IMR-90 (cell line): ENCODE measurements around the gene ADGRF5. TPM values are rescaled to one million over a fixed set of nuclear protein-coding genes. Genes with fewer than 3 reads are reported as not detected.

Source experiments
- ATAC-seq: fragments of 200-7000 bp; cut with Tn5 transposase; 2 replicates; pipeline ENCODE4 v1.9.1; 2020; ENCODE audit warnings: low read depth, mild to moderate bottlenecking, moderate library complexity
- BruUV-seq: library from RNA; stranded (reverse); fragments of 400-500 nt; replicated peaks from 2 replicates; lab custom pipeline; 2021; lab: Mats Ljungman, UMichigan
- CTCF ChIA-PET: fragments of 300-600 bp; formaldehyde crosslinking; extraction: SDS; loops from one replicate; lab custom pipeline; 2021; ENCODE audit warnings: antibody characterized with exemption; lab: Yijun Ruan, JAX
- POLR2A ChIA-PET: fragments of 300-600 bp; sonication (Branson Sonifier 250); formaldehyde crosslinking; loops from one replicate; lab custom pipeline; 2022; ENCODE audit warnings: antibody characterized with exemption; ENCODE audit not compliant: unreplicated experiment; lab: Charles Lee
- DNase-seq: peaks from one replicate; pipeline ENCODE4 v3.0.0; 2013
- H2AFZ ChIP-seq: replicated peaks from 2 replicates; pipeline ENCODE3; 2013; ENCODE audit warnings: low read length, mild to moderate bottlenecking; ENCODE audit not compliant: poor library complexity
- H2AK5ac ChIP-seq: 2 replicates; pipeline ENCODE4 v1.6.1; 2013; ENCODE audit warnings: low read depth, low read length, inconsistent platforms
- H2AK9ac ChIP-seq: replicated peaks from 2 replicates; pipeline ENCODE3; 2013; ENCODE audit warnings: mild to moderate bottlenecking, low read depth, low read length, moderate library complexity; ENCODE audit not compliant: poor library complexity
- H2BK120ac ChIP-seq: 2 replicates; pipeline ENCODE4 v1.6.1; 2013; ENCODE audit warnings: low read depth, low read length, inconsistent platforms
- H2BK15ac ChIP-seq: 3 replicates; pipeline ENCODE4 v1.6.1; 2013; ENCODE audit warnings: low read depth, low read length, inconsistent platforms
- H2BK20ac ChIP-seq: 2 replicates; pipeline ENCODE4 v1.6.1; 2013; ENCODE audit warnings: low read depth, mild to moderate bottlenecking, inconsistent platforms, low read length, moderate library complexity
- H2BK5ac ChIP-seq: 2 replicates; pipeline ENCODE4 v1.6.1; 2013; ENCODE audit warnings: mild to moderate bottlenecking, low read depth, low read length, inconsistent platforms; ENCODE audit not compliant: poor library complexity, severe bottlenecking
- H3K14ac ChIP-seq: replicated peaks from 2 replicates; pipeline ENCODE4 v1.6.1; 2013; ENCODE audit warnings: low read depth, low read length, inconsistent platforms
- H3K18ac ChIP-seq: 2 replicates; pipeline ENCODE4 v1.6.1; 2013; ENCODE audit warnings: low read depth, low read length, control low read depth
- H3K23ac ChIP-seq: 2 replicates; pipeline ENCODE4 v1.6.1; 2013; ENCODE audit warnings: low read depth, low read length, inconsistent platforms
- H3K27ac ChIP-seq: 2 replicates; pipeline ENCODE4 v1.5.1; 2013; ENCODE audit warnings: mild to moderate bottlenecking, control low read depth, low read length; ENCODE audit not compliant: insufficient read depth
- H3K27me3 ChIP-seq: 2 replicates; pipeline ENCODE4 v1.6.1; 2013; ENCODE audit warnings: low read length; ENCODE audit not compliant: control insufficient read depth, insufficient read depth
- H3K36me3 ChIP-seq: 2 replicates; pipeline ENCODE4 v1.6.1; 2013; ENCODE audit warnings: low read length, mixed read lengths; ENCODE audit not compliant: control insufficient read depth, insufficient read depth
- H3K4ac ChIP-seq: 2 replicates; pipeline ENCODE4 v1.6.1; 2013; ENCODE audit warnings: low read depth, low read length, inconsistent platforms
- H3K4me1 ChIP-seq: 2 replicates; pipeline ENCODE4 v1.6.1; 2013; ENCODE audit warnings: low read length, mixed read lengths; ENCODE audit not compliant: control insufficient read depth, insufficient read depth
- H3K4me2 ChIP-seq: 2 replicates; pipeline ENCODE4 v1.6.1; 2013; ENCODE audit warnings: low read depth, mild to moderate bottlenecking, control low read depth, low read length, moderate library complexity
- H3K4me3 ChIP-seq: 2 replicates; pipeline ENCODE4 v1.5.1; 2013; ENCODE audit warnings: low read depth, mild to moderate bottlenecking, control low read depth, low read length, moderate library complexity; ENCODE audit not compliant: insufficient read depth
- H3K56ac ChIP-seq: 2 replicates; pipeline ENCODE4 v1.6.1; 2013; ENCODE audit warnings: low read length, inconsistent platforms; ENCODE audit not compliant: insufficient read depth; ENCODE audit errors: extremely low read depth
- H3K79me1 ChIP-seq, 2 experiments: 2 replicates each; pipeline ENCODE4 v1.6.1; 2013; ENCODE audit warnings: low read length in 2 of 2, inconsistent platforms in 1 of 2, low read depth in 1 of 2
- H3K9ac ChIP-seq: 2 replicates; pipeline ENCODE4 v1.6.1; 2013; ENCODE audit warnings: low read depth, low read length, control low read depth
- H3K9me1 ChIP-seq: 2 replicates; pipeline ENCODE4 v1.6.1; 2013; ENCODE audit warnings: low read length, inconsistent platforms; ENCODE audit not compliant: insufficient read depth
- H3K9me3 ChIP-seq: 2 replicates; pipeline ENCODE4 v1.6.1; 2013; ENCODE audit warnings: low read length; ENCODE audit not compliant: control insufficient read depth, insufficient read depth
- H4K20me1 ChIP-seq: 2 replicates; pipeline ENCODE4 v1.6.1; 2013; ENCODE audit warnings: low read length, inconsistent platforms; ENCODE audit not compliant: insufficient read depth
- H4K5ac ChIP-seq: 2 replicates; pipeline ENCODE4 v1.6.1; 2013; ENCODE audit warnings: mild to moderate bottlenecking, low read depth, low read length, control low read depth
- H4K8ac ChIP-seq, 2 experiments: 2 replicates each; pipeline ENCODE4 v1.6.1; 2013; ENCODE audit warnings: low read depth in 2 of 2, low read length in 2 of 2, control low read depth in 1 of 2, inconsistent platforms in 1 of 2
- H4K91ac ChIP-seq: 2 replicates; pipeline ENCODE4 v1.6.1; 2013; ENCODE audit warnings: low read depth, low read length, inconsistent platforms; ENCODE audit not compliant: insufficient read depth
- BHLHE40 ChIP-seq: fragments of 150-350 bp; IDR thresholded peaks from 2 replicates; pipeline ENCODE4 v1.6.1; 2016; ENCODE audit warnings: mild to moderate bottlenecking, low read depth, low read length
- CEBPB ChIP-seq: IDR thresholded peaks from 2 replicates; pipeline ENCODE4 v1.6.1; 2012; ENCODE audit warnings: low read depth, low read length, improper control_type of control experiment
- MAFK ChIP-seq: IDR thresholded peaks from 2 replicates; pipeline ENCODE4 v1.6.1; 2012; ENCODE audit warnings: low read depth, low read length, improper control_type of control experiment
- NFE2L2 ChIP-seq: fragments of 150-350 bp; IDR thresholded peaks from 2 replicates; pipeline ENCODE4 v1.6.1; 2016; ENCODE audit warnings: low read depth, mild to moderate bottlenecking, low read length
- RAD21 ChIP-seq: IDR thresholded peaks from 2 replicates; pipeline ENCODE4 v1.6.1; 2012; ENCODE audit warnings: low read length, improper control_type of control experiment
- RFX5 ChIP-seq: IDR thresholded peaks from 2 replicates; pipeline ENCODE4 v1.8.0; 2012; ENCODE audit warnings: low read depth, mild to moderate bottlenecking, low read length, moderate library complexity
- SMC3 ChIP-seq: fragments of 150-350 bp; IDR thresholded peaks from 2 replicates; pipeline ENCODE4 v1.6.1; 2016; ENCODE audit warnings: low read depth, mild to moderate bottlenecking, antibody characterized with exemption, low read length, moderate library complexity
- dilution Hi-C: fragments of 300-500 bp; cut with HindIII; formaldehyde crosslinking; loops from one replicate; pipeline ENCODE4 v1.14.3; 2018; ENCODE audit warnings: low sequenced_read_pairs; ENCODE audit not compliant: unreplicated experiment
- in situ Hi-C: fragments of 300-500 bp; cut with MboI; formaldehyde crosslinking; loops from 3 replicates; pipeline ENCODE4 v1.14.3; 2019; ENCODE audit warnings: low sequenced_read_pairs, inconsistent platforms, mixed read lengths
- intact Hi-C: fragments of 100-400 bp; cut with micrococcal nuclease; formaldehyde crosslinking; loops from 2 replicates; pipeline ENCODE4 v1.10.0; 2022
- polyA plus RNA-seq, 3 experiments: library from polyadenylated mRNA; depleted of rRNA; stranded (reverse); fragments of >200 nt; gene quantifications; 2 replicates each; pipeline ENCODE4 v1.2.3, GENCODE V29; 2012; ENCODE audit warnings: low replicate concordance in 1 of 3
- total RNA-seq: library from RNA; depleted of rRNA; stranded (reverse); fragments of >200 nt; gene quantifications from 2 replicates; pipeline ENCODE4 v1.2.3, GENCODE V29; 2012
- TF ChIP-seq, protein P1 (sequence below): fragments of 150-350 bp; IDR thresholded peaks from 2 replicates; pipeline ENCODE4 v1.6.1; 2016; ENCODE audit warnings: low read depth, mild to moderate bottlenecking, low read length, moderate library complexity, borderline replicate concordance

ADGRF5 gene
- total and polyA plus RNA-seq, 2 of the 4 experiments (the other 2 are of a cell fraction): not detected

DNA sequence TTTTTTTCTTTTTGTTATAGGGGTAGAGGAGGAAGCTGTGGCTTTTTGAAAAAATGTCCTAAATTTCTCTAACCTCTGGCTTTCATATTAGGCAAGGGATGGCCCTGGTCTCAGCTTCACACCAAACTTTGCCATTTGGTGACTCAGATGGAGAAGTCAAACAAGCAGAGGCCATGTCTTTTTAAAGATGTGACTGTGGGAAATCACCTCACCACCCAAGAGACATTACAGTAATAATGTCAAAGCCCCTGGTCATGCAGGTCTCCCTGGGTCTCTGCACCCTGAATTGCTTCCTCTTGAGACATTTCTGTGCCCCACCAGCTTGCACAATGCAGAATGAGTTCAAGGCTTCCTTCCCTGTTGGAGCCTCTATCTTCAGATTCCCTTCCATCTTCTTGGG, 39.5 kb upstream of the ADGRF5 start:
- intact Hi-C loops (no loop called here), in situ Hi-C loops (no loop called here)
- CTCF ChIA-PET: no interaction called here

More for the DNA sequence above, 39.5 kb upstream of the ADGRF5 start:
- Histone ChIP-seq H3K79me1 (no peaks in the 10 kb centered on the region), H3K9ac (no peak overlapping the region), H3K4me2 (no peak overlapping the region), H3K9me3 (no peaks in the 10 kb centered on the region), H3K23ac (no peak overlapping the region), H4K91ac (no peak overlapping the region), H4K5ac (no peak overlapping the region), H3K27ac (no peak overlapping the region), H2AFZ (no peak overlapping the region), H3K4ac (no peak overlapping the region), H2AK5ac (no peak overlapping the region), H3K27me3 (no peaks in the 10 kb centered on the region), H2BK5ac (no peak overlapping the region), H3K4me3 (no peak overlapping the region), H2BK20ac (no peak overlapping the region), H2BK120ac (no peak overlapping the region), H3K9me1 (no peaks in the 10 kb centered on the region), H2BK15ac (no peak overlapping the region), H3K56ac (no peak overlapping the region), H3K18ac (no peak overlapping the region), H3K14ac (no peak overlapping the region), H3K4me1 (no peaks in the 10 kb centered on the region), H3K36me3 (no peaks in the 10 kb centered on the region), H2AK9ac (no peak overlapping the region), H4K8ac (no peak overlapping the region), H4K20me1 (no peaks in the 10 kb centered on the region)
- POLR2A ChIA-PET: no interaction called here
- dilution Hi-C loops: no loop called here
- TF ChIP-seq MAFK (no peak), RFX5 (no peak), NFE2L2 (no peak), BHLHE40 (no peak), SMC3 (no peak), RAD21 (no peak), CEBPB (no peak)
- TF ChIP-seq, protein P1, sequence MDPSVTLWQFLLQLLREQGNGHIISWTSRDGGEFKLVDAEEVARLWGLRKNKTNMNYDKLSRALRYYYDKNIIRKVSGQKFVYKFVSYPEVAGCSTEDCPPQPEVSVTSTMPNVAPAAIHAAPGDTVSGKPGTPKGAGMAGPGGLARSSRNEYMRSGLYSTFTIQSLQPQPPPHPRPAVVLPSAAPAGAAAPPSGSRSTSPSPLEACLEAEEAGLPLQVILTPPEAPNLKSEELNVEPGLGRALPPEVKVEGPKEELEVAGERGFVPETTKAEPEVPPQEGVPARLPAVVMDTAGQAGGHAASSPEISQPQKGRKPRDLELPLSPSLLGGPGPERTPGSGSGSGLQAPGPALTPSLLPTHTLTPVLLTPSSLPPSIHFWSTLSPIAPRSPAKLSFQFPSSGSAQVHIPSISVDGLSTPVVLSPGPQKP: no peak
- DNase-seq (no peak), ATAC-seq (no peak)
- no TSS peak for BruUV-seq
